GM19463 (cell line): Measurements from ENCODE around the gene STXBP2.

Experiments used
- ATAC-seq: cut with Tn5 transposase; IDR thresholded peaks from one replicate; pipeline ENCODE4 v1.9.1; 2021; ENCODE audit warnings: mild to moderate bottlenecking, moderate library complexity; ENCODE audit not compliant: unreplicated experiment

STXBP2 gene

DNA sequence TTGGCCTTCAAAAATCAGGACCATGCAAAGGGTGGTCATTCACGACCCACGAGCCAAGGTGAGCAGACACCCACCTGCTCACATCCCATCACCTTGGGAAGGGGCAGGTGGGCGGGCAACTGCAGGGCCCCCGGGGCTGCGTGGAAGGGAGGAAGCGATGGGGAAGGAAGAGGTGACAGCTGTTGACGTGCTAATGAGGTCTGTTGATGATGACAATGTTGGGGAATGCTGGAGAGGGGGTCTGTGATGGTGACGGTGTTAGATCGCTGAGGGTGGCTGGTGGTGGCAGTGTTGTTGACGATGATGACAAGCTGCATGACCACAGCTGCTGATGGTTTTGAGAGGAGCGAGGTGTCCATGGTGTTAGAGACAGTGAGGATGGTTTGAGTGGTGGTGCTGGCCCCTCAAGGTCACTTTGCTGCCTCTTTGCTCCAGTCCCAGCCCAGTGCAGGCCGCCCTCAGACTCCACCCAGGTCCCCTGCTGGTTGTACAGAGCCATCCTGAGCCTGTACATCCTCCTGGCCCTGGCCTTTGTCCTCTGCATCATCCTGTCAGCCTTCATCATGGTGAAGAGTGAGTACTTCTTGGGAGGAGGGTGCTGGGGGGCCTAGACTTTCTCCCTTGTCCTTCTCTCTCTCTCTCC is 40.9 kb downstream of the STXBP2 start:
- ATAC-seq: no peak

DNA sequence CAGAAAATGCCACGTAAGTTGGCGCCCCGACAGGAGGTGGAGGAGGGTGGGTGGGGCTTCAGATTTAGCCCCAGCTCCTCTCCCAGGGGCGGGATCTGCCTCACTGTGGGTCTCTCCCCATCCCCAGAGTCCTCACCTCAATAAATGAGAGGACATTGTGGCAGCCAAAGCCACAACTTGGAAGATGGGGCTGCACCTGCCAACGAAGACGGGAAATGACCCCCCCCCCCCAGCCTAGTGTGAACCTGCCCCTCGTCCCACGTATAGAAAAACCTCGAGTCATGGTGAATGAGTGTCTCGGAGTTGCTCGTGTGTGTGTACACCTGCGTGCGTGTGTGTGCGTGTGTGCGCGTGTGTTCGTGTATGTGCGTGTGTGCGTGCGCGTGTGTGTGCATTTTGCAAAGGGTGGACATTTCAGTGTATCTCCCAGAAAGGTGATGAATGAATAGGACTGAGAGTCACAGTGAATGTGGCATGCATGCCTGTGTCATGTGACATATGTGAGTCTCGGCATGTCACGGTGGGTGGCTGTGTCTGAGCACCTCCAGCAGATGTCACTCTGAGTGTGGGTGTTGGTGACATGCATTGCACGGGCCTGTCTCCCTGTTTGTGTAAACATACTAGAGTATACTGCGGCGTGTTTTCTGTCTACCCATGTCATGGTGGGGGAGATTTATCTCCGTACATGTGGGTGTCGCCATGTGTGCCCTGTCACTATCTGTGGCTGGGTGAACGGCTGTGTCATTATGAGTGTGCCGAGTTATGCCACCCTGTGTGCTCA is 42.3 kb downstream of the STXBP2 start:
- ATAC-seq: no peak

DNA sequence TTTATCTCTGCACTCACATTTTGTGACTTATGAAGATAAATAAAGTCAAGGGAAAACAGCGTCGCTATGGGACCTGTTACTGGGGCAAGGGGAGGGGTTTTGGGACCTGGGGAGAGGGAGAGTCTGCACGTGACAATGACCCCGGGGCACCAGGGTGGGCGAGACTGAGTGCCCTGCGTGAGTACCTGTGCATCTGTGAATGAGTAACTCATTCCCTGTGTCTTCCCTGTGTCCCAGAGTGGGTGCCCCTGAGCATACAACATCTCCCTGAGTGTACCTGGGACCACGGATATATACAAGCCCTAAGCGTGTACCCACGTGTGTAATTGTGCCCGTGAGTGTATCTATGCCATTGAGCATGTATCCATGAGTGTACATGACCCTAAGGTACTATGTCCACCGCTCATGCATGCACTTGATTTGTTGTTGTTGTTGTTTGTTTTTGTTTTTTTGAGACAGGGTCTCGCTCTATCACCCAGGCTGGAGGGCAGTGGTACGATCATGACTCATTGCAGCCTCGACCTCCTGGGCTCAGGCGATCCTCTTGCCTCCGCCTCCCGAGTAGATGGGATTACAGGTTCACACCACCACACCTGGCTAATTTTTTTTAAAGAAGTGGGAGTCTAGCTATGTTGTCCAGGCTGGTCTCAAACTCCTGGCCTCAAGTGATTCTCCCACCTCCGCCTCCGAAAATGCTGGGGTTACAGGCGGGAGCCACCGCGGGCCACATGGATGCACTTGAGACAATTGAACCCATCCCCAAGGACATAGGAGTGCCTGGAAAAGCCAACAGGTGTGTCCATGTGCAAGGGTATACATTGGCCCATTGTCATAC is 43.1 kb downstream of the STXBP2 start:
- ATAC-seq: no peak

DNA sequence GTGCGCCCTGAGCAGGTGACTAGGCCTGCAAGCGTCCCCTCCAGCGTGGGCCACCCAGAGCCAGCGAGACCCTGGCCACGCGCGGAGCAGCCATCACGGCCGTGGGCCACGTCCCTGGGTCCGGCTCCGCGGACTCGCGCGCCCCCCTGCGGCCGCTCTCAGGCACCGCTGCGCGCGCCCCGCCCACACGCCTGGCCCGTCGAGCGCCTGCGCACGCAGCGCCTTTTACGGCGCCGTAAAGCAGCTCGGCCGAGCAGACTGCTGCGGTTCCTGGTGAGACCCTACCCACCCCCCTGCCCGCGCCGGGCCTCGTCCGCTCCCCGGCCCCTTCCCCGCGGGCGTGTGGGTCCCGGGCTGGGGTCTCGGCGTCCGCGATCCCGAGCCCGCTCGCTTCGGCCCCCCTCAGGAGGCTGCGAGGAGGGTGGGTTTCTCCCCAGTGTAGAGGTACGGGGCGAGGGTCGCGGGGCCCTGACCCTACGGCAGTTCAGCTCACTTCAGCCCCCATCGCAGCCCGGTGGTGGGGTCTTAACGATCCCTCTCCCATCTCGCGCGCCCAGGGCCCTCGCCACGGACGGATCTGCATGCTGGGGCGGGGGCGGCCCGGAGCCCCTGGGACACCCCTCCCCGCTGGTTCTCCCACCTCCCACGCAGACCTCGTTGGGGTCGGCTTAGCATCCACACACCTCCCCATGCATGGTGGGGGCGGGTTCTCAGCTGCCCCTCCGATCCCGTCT is 43.9 kb downstream of the STXBP2 start, which contains the start of gene TRAPPC5:
Gene TRAPPC5 (plus strand): TSS at position 228 of the 734 bp plus-strand sequence. CDS start 1,421 bp downstream, outside the sequence.
- ATAC-seq: no peak

DNA sequence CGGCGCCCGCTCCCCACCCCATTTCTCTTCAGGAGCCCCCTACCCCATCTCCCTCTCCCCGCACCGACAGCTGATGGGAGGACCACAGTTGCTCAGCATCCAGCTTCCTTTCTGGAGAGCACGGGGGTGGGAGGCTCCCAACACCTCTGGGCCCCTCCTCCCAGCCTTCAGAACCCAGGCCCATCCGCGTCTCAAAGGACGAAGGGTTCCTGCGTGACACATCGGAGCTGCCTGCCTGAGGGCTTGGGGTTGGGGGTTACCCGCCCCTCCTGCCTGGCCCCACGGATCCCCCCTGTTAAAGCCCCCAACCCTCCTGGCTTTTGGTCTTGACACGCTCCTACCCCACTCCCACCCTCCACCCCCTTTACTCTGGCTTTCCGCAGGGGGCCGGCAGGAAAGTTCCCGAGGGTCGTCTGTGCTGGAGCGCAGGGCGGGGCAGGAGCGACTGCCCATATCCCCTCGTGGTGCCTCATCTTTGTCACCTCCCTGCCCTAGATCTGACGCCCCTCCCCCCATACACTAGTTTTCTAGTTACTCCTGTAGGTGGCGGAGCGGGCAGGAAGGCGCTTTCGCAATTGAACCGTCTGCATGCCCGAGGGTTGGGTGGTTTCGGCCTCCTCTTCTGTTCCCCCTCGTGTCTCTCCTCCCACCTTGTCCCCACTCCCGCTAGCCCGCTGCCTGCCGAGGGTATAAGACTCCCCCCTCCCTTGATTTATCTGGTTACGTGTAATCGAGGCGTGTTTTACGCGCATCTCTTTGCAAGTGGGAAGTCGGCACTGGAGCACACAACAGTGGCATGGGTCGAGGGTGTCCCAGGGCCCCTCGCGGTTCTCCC is 44.6 kb downstream of the STXBP2 start:
- no peak for ATAC-seq

DNA sequence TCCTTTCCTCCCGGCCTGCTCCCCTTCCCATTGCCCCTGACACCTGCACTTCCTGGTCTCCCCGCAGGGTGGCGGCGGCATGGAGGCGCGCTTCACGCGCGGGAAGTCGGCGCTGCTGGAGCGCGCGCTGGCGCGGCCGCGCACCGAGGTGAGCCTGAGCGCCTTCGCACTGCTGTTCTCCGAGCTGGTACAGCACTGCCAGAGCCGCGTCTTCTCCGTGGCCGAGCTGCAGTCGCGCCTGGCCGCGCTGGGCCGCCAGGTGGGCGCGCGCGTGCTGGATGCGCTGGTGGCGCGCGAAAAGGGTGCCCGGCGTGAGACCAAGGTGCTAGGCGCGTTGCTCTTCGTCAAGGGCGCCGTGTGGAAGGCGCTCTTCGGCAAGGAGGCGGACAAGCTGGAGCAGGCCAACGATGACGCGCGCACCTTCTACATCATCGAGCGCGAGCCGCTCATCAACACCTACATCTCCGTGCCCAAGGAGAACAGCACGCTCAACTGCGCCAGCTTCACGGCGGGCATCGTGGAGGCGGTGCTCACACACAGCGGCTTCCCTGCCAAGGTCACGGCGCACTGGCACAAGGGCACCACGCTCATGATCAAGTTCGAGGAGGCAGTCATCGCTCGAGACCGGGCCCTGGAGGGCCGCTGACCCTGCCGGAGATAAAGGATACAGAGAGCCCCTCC is 45.4 kb downstream of the STXBP2 start:
- ATAC-seq: no peak

DNA sequence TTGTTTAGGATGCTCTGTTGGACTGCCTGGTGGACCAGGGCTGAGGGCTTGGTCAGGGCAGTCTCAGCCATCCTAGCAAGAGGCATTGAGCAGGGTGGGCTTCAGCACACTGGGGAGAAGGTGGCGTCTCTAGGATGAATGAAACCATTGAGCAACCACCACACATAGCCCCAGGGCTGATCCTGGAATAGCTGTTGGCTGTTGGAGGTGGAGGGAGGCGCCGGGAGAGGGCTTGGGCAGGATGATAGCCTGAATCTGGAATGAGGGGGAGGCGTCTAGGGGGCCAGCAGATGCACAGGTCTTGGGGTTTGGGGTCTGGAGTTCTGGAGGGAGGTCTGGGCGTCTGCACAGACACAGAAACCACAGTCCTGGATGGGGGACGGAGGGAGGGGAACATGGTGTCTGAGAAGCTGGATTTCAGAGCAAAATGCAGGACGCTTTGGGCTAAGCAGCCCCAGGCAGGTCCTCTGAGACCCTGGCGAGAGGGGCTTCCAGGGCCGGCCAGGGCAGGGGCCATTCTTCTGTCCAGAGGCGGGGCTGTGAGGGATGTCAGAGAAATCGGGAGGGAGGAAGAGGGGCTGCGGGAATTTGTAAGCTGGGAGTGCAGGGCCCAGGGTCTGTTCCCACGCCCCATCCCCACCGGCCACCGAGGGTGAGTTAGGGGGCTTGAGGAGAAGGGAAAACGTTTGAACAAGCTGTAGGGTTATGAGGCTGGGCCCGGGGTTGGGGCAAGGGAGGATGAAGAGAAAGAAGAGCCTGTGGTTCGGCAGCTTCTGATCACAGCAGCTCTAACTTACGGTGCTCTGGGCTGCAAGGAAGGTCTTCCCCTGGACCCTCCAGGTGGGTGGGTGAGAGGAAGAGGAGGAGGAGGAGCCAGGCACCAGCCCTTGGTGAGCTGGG is 48.9 kb downstream of the STXBP2 start:
- ATAC-seq: no peak

DNA sequence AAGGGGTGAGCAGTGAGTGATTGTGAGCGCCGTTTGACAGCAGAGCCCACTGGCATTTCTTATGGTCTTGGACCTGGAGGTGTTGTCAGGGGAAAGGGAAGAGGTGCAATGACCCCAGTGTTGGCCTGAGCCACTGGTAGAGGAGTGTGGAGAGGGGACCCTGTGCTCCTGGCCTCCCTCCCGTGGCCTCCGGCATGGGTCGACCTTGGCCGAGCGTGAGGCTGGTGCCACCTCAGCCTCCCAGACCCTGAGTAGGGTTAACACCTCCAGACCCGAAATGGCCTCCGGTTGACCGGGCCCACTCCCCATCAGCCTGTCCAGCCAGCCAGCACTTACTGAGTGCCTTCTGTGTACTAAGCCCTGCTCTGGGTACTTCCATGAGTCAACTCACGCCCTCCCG is 50.3 kb downstream of the STXBP2 start:
- ATAC-seq: no peak

DNA sequence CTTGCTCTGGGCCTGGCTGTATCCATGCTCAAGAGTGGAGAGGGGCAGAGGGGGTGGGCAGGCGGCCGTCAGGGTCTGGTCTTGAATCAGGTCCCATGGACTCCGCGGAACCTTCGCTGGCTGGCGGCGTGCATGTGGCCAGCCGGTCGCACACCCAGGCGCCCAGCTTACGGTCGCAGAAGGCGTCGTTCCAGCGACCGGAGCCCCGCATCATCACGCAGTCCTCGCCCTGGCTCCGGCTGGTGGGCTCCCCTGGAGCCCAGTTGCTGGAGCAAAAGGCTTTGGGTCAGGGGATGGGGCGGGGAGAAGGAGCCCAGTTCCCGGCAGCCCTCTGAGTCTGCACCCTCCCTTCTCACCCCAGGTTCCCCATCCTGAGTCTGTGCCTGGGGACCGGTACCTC is 52.3 kb downstream of the STXBP2 start:
- no peak for ATAC-seq

DNA sequence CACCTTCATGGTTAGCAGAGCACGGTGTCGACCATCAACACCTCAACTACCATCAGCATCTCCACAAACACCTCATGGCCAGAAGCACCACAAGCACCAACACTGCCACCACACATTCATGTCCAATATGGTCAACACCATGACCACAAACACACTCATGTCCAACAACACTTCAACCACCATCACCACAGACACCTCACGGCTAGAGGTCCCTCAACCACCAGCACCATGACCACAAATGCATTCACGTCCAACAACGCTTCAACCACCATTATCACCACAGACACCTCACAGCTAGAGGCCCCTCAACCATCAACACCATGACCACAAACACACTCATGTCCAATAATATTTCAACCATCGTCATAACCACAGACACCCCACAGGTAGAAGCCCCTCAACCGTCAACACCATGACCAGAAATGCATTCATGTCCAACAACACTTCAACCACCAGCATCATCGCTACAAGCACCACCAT is 53.9 kb downstream of the STXBP2 start:
- no peak for ATAC-seq

DNA sequence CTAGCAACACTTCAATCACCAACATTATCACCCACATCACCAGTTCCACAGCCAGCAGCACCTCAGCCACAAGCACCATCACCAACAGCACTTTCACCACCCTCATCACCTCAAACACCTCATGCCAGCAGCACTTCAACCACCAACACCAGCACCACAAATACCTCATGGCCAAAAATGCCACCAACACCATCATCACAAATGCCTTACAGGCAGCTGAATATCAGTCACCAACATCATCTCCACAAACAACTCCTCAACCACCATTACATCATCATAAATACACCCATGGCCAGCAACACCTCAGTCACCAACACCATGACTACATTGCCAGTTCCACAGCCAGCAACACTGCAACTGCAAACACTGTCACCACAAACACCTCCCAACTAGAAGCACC is 54.6 kb downstream of the STXBP2 start:
- no peak for ATAC-seq

DNA sequence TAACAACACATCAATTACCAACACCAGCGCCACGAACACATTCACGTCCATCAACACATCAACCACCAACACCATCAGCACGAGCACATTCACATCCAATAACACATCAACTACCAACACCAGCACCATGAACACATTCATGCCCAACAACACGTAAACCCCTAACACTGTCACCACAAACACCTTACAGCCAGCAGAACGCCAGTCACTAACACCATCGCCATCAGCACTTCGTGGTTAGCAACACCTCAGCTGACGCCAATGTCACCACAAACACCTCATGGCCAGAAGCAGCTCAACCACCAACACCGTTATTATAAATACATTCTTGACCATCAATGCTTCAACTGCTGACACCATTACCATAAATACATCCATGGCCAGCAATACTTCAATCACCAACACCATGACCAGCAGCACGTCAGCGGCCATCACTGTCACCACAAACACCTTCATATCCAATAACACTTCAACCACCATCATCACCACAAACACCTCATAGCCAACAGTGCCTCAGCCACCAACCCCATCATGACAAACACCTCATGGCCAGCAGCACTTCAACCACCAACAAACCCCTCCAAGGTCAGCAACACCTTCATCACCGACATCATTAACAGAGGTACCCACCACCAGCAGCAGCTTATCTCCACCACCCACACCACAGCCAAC is 55.6 kb downstream of the STXBP2 start:
- no peak for ATAC-seq

DNA sequence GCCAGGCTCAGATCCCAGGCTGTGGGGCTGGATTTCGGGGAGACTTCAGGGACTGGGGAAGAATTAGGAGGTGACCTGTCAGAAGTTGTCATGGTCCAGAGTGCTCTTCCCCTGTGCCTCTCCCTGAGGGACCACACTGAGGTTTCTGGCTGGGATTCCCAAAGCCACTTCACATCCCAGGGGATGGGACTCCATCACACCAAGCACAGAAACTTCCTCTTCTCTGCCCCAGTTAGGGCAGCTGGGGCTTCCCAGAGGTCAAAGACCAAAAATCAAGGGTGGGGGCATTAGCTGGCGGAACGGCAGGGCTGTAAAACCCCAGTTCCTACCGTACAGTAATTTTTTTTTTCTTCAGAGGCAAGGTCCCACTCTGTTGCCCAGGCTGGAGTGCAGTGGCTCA is 57.6 kb downstream of the STXBP2 start:
- no peak for ATAC-seq
